Epithelial cell of esophagus (primary cell): ENCODE measurements around the gene AP1M2.
"Not testable (repeated sequence)": the region's sequence is repeated elsewhere in the genome, so short reads cannot be mapped to it uniquely, and the experiment has no call there.

Experiments used
- DNase-seq: peaks from one replicate; pipeline ENCODE4 v3.0.0; 2010; ENCODE audit warnings: low read depth
- H3K4me3 ChIP-seq: 2 replicates; pipeline ENCODE4 v1.5.1; 2011; ENCODE audit warnings: mild to moderate bottlenecking, low read length, control low read depth
- CTCF ChIP-seq: IDR thresholded peaks from 2 replicates; pipeline ENCODE4 v1.5.1; 2011; ENCODE audit warnings: low read depth, mild to moderate bottlenecking, low read length, control low read depth, inconsistent platforms; ENCODE audit not compliant: insufficient read depth; ENCODE audit errors: missing control alignments

The AP1M2 gene

GRCh38 chr19:10543059-10543419 lies 44.1 kb downstream of the AP1M2 start:
- H3K4me3 ChIP-seq, result peak overlapping the region; percentile 83
- no peak for TF ChIP-seq CTCF
- DNase-seq, result no peak

GRCh38 chr19:10539016-10539415 lies 48.1 kb downstream of the AP1M2 start:
- H3K4me3 ChIP-seq, DNase-seq: not testable (repeated sequence)

- no peak overlapping the region for H3K4me3 ChIP-seq
- DNase-seq, result no peak
- TF ChIP-seq CTCF, result no peak
Measured at GRCh38 chr19:10538204-10538983, 48.7 kb downstream of the AP1M2 start.

GRCh38 chr19:10537668-10538067 lies 49.4 kb downstream of the AP1M2 start:
- TF ChIP-seq CTCF, result no peak
- DNase-seq, result peak; percentile 32
- H3K4me3 ChIP-seq, result no peak overlapping the region

GRCh38 chr19:10535613-10536012 lies 51.5 kb downstream of the AP1M2 start:
- peak; percentile 98 for DNase-seq
- no peak for TF ChIP-seq CTCF
- no peak overlapping the region for H3K4me3 ChIP-seq

- H3K4me3 ChIP-seq, result no peak overlapping the region
- DNase-seq, result peak; percentile 94
- TF ChIP-seq CTCF, result no peak
Measured at GRCh38 chr19:10533646-10534386, 53.3 kb downstream of the AP1M2 start.

- no peak for DNase-seq
- H3K4me3 ChIP-seq, result no peak overlapping the region
- TF ChIP-seq CTCF, result no peak
Measured at GRCh38 chr19:10532457-10532856, 54.7 kb downstream of the AP1M2 start.

GRCh38 chr19:10526887-10527286 lies 60.2 kb downstream of the AP1M2 start:
- not testable (repeated sequence) for DNase-seq, H3K4me3 ChIP-seq
